HepG2 (cell line): ENCODE data around the gene ARHGEF16. TPM values are rescaled to one million over a fixed set of nuclear protein-coding genes. Genes with fewer than 3 reads are reported as not detected.

Experiments used
- ASH2L ChIP-seq: fragments of 300-600, 200-600 bp; sonication (generic); IDR thresholded peaks from 2 replicates; pipeline ENCODE4 v1.7.0; 2017; ENCODE audit warnings: low read depth, mild to moderate bottlenecking, moderate library complexity, mixed read lengths, low read length; ENCODE audit not compliant: insufficient read length
- MAFG ChIP-seq: sonication (generic); formaldehyde crosslinking; IDR thresholded peaks from 2 replicates; pipeline ENCODE4 v1.5.1; 2020; ENCODE audit warnings: mild to moderate bottlenecking, missing genetic modification reagents
- NFKB2 ChIP-seq: sonication (generic); formaldehyde crosslinking; IDR thresholded peaks from 2 replicates; pipeline ENCODE4 v1.4.0; 2020; ENCODE audit warnings: missing genetic modification reagents, borderline replicate concordance
- NFYC ChIP-seq: IDR thresholded peaks from 2 replicates; pipeline ENCODE4 v1.6.1; 2016; ENCODE audit warnings: missing genetic modification reagents, missing compliant biosample characterization
- SMC3 ChIP-seq: IDR thresholded peaks from 2 replicates; pipeline ENCODE4 v1.6.1; 2011; ENCODE audit warnings: low read length, improper control_type of control experiment
- TBP ChIP-seq: sonication (generic); formaldehyde crosslinking; IDR thresholded peaks from 2 replicates; pipeline ENCODE4 v1.5.0; 2020; ENCODE audit warnings: missing genetic modification reagents
- ZBTB4 ChIP-seq: sonication (generic); formaldehyde crosslinking; IDR thresholded peaks from 2 replicates; pipeline ENCODE4 v1.4.0; 2020; ENCODE audit warnings: missing genetic modification reagents, mild to moderate bottlenecking, borderline replicate concordance
- ZFP91 ChIP-seq: sonication (generic); formaldehyde crosslinking; IDR thresholded peaks from 2 replicates; pipeline ENCODE4 v1.9.0; 2022; ENCODE audit warnings: missing genetic modification reagents, mild to moderate bottlenecking, borderline replicate concordance
- ZNF564 ChIP-seq: sonication (generic); formaldehyde crosslinking; IDR thresholded peaks from 2 replicates; pipeline ENCODE4 v1.8.1; 2023; ENCODE audit warnings: mild to moderate bottlenecking, missing genetic modification reagents
- ZNF674 ChIP-seq: sonication (generic); formaldehyde crosslinking; IDR thresholded peaks from 2 replicates; pipeline ENCODE4 v1.5.0; 2020; ENCODE audit warnings: low read depth, mild to moderate bottlenecking, missing genetic modification reagents
- polyA plus RNA-seq, 8 experiments: library from polyadenylated mRNA; depleted of rRNA in 3 of 8; stranded (reverse) in 7 of 8; unstranded in 1 of 8; fragments of >200 nt; fragmentation: Illumina TruSeq in 4 of 8; extraction: Trizol in 4 of 8; gene quantifications; 2 replicates each; pipeline versions ENCODE4 v1.2.1 to v1.2.3, GENCODE V29; 2011 to 2016; ENCODE audit warnings: low read depth in 4 of 8, missing spikeins in 1 of 8, mixed read lengths in 1 of 8; ENCODE audit not compliant: insufficient read depth in 1 of 8
- total RNA-seq, 5 experiments: library from RNA; depleted of rRNA; stranded (reverse); fragments of >200 nt; fragmentation: Illumina TruSeq; extraction: Trizol; gene quantifications; 2 replicates each; pipeline ENCODE4 v1.2.3, GENCODE V29; 2016; ENCODE audit warnings: low read depth in 1 of 5
- TF ChIP-seq, protein P1 (sequence below): sonication (generic); formaldehyde crosslinking; IDR thresholded peaks from 2 replicates; pipeline ENCODE4 v1.9.0; 2021; ENCODE audit warnings: missing genetic modification reagents, mild to moderate bottlenecking, borderline replicate concordance
- TF ChIP-seq, protein P2 (sequence below): sonication (generic); formaldehyde crosslinking; IDR thresholded peaks from 2 replicates; pipeline ENCODE4 v1.4.0; 2020; ENCODE audit warnings: missing genetic modification reagents, borderline replicate concordance
- TF ChIP-seq, protein P3 (sequence below): IDR thresholded peaks from 2 replicates; pipeline ENCODE4 v1.6.1; 2016; ENCODE audit warnings: low read depth
- TF ChIP-seq, protein P4 (sequence below): sonication (generic); formaldehyde crosslinking; IDR thresholded peaks from 2 replicates; pipeline ENCODE4 v1.8.0; 2022; ENCODE audit warnings: missing genetic modification reagents, mild to moderate bottlenecking, moderate library complexity, borderline replicate concordance

The ARHGEF16 gene
- total and polyA plus RNA-seq, 2 of the 13 experiments (the other 11 are each of a cell fraction or from before 2014, with no cell fraction given), result 20.3 to 39.9 TPM

- TF ChIP-seq, protein P1, sequence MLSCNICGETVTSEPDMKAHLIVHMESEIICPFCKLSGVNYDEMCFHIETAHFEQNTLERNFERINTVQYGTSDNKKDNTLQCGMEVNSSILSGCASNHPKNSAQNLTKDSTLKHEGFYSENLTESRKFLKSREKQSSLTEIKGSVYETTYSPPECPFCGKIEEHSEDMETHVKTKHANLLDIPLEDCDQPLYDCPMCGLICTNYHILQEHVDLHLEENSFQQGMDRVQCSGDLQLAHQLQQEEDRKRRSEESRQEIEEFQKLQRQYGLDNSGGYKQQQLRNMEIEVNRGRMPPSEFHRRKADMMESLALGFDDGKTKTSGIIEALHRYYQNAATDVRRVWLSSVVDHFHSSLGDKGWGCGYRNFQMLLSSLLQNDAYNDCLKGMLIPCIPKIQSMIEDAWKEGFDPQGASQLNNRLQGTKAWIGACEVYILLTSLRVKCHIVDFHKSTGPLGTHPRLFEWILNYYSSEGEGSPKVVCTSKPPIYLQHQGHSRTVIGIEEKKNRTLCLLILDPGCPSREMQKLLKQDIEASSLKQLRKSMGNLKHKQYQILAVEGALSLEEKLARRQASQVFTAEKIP (CRISPR knock-in tag), result no peak
- TF ChIP-seq NFKB2 (CRISPR knock-in tag), result peak; percentile 80; the same call in 1 of the 2 replicates
- no peak for TF ChIP-seq TBP
- TF ChIP-seq, protein P2, sequence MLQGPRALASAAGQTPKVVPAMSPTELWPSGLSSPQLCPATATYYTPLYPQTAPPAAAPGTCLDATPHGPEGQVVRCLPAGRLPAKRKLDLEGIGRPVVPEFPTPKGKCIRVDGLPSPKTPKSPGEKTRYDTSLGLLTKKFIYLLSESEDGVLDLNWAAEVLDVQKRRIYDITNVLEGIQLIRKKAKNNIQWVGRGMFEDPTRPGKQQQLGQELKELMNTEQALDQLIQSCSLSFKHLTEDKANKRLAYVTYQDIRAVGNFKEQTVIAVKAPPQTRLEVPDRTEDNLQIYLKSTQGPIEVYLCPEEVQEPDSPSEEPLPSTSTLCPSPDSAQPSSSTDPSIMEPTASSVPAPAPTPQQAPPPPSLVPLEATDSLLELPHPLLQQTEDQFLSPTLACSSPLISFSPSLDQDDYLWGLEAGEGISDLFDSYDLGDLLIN, result no peak
- peak; percentile 38; the same call in 1 of the 2 replicates for TF ChIP-seq ZFP91
- TF ChIP-seq, protein P3, sequence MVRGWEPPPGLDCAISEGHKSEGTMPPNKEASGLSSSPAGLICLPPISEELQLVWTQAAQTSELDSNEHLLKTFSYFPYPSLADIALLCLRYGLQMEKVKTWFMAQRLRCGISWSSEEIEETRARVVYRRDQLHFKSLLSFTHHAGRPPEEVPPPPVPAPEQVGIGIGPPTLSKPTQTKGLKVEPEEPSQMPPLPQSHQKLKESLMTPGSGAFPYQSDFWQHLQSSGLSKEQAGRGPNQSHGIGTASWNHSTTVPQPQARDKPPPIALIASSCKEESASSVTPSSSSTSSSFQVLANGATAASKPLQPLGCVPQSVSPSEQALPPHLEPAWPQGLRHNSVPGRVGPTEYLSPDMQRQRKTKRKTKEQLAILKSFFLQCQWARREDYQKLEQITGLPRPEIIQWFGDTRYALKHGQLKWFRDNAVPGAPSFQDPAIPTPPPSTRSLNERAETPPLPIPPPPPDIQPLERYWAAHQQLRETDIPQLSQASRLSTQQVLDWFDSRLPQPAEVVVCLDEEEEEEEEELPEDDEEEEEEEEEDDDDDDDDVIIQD (CRISPR knock-in tag), result peak; percentile 65
- peak; percentile 37 for TF ChIP-seq ASH2L
- TF ChIP-seq ZNF564, result no peak
- TF ChIP-seq SMC3, result no peak
- TF ChIP-seq MAFG (CRISPR knock-in tag), result no peak
- TF ChIP-seq NFYC (CRISPR knock-in tag), result peak; percentile 43
- TF ChIP-seq ZBTB4, result no peak
- no peak for TF ChIP-seq ZNF674
- TF ChIP-seq, protein P4, sequence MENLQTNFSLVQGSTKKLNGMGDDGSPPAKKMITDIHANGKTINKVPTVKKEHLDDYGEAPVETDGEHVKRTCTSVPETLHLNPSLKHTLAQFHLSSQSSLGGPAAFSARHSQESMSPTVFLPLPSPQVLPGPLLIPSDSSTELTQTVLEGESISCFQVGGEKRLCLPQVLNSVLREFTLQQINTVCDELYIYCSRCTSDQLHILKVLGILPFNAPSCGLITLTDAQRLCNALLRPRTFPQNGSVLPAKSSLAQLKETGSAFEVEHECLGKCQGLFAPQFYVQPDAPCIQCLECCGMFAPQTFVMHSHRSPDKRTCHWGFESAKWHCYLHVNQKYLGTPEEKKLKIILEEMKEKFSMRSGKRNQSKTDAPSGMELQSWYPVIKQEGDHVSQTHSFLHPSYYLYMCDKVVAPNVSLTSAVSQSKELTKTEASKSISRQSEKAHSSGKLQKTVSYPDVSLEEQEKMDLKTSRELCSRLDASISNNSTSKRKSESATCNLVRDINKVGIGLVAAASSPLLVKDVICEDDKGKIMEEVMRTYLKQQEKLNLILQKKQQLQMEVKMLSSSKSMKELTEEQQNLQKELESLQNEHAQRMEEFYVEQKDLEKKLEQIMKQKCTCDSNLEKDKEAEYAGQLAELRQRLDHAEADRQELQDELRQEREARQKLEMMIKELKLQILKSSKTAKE (CRISPR knock-in tag), result peak; percentile 92
Measured at GRCh38 chr1:3423245-3423829, 31.1 kb upstream of the ARHGEF16 start (continued).
